NCI-H69 (cell line): ENCODE results near the gene SLC37A3.
"Not testable (repeated sequence)": the region's sequence is repeated elsewhere in the genome, so short reads cannot be mapped to it uniquely, and the experiment has no call there.

Experiments
- DNase-seq: peaks from one replicate; lab custom pipeline; 2025; lab: John Stamatoyannopoulos, UW

The SLC37A3 gene

GRCh38 chr7:140347218-140347617 is 51.1 kb downstream of the SLC37A3 start:
- DNase-seq: no peak

DNA sequence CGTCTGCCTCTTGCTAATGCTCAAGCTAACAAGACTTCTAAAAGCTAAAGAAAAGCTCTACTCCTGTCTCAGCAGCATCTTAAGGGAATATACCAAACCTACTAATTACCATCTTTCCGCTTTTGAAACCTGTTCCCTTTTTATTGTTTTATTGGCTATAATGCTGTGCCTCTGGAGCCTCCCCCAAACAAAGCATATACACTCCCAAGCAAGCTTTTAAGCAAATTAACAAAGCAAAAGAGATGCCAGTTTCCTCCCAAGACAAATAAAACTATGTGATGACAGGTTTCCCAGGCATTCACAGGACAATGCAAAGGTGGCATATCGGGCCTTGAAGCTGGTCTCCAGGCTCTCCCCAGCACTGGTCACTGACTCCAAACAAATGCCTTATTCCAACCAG is 52.9 kb downstream of the SLC37A3 start:
- DNase-seq: no peak

- peak; percentile 41 for DNase-seq
Measured at GRCh38 chr7:140342727-140343514, 55.4 kb downstream of the SLC37A3 start.

DNA sequence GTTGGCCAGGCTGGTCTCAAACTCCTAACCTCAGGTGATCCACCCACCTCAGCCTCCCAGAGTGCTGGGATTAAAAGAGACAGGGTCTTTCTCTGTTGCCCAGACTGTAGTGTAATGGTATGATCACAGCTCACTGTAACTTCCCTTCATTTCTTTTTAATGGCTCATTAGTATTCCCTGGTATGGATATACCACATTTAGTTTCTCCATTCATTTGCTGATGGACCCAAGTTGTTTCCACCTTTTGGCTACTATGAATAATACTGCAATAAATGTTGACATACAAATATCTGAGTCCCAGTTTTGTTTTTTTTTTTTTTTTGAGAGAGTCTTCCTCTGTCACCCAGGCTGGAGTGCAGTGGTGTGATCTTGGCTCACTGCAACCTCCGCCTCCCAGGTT is 59.4 kb downstream of the SLC37A3 start:
- DNase-seq: not testable (repeated sequence)

DNA sequence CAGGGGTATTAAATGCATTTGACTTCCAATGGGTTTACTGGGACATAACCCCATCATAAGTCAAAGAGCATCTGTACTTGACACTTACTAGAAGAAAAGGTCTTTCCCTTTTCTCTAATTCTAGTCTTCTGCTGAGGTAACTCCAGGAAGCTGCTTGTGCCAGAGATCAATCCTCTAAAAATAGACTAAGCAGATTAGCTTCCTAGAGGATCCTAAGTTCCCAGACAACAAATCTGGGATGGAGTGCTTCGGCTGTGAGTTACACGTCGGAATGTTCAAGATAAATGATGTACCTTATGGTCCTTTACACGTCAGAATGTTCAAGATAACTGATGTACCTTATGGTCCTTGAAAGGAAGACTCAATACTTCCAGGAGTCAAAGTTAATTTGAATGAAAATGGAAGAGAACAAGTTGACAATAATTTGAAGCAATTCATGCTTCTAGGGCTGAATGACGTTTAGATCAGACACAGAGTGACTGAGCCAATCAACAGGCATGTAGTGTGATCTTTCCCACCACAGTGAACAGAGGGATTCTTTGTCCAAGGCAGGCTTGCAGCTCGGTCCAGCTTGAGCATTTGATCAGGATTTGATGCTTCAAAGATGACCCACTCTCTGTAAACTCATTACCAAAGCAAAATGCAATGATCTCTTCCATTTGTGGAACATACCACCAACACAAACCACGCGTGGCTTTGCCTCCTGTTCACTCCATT is 63.8 kb downstream of the SLC37A3 start:
- no peak for DNase-seq

GRCh38 chr7:140333686-140334085 is 64.6 kb downstream of the SLC37A3 start:
- DNase-seq: no peak

DNA sequence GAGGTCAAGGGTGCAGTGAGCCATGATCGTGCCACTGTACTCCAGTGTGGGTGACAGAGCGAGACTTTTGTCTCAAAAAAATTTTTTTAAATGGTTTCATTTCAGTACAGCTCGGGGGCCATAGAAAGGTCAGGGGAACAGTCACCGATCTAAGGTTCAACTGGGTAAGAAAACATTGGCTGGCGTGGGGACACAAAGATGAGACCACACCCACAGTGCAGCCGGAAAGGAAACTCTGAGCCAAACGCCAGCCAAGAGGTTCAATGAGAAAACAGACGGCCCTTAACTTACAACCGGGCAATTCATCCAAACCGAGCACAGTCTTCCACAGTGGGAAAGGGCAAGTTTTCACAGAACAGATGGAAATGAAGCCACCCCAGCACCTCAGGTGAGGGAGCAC is 65.1 kb downstream of the SLC37A3 start:
- no peak for DNase-seq

- DNase-seq: no peak
Measured at GRCh38 chr7:140330595-140330994, 67.7 kb downstream of the SLC37A3 start.

- no peak for DNase-seq
Measured at GRCh38 chr7:140330128-140330527, 68.2 kb downstream of the SLC37A3 start.

DNA sequence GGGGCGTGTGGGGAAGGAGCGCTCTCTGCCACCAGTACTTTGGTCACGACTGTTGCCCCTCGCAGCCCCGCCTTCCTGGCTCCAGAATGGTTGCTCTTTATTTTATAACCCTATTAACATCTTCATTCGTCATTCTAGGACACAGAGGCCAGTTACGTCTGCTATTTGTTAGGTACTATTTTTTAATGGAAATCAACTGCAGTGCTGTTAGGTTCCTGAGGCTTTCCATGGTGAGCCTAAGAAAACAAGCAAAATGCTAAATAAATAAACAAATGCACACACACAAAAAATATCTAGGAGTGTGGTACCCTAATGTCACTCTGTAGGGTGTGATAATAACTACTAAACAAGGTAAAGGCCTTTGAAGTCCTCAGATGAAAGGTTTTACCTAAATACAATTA is 71.1 kb downstream of the SLC37A3 start:
- DNase-seq: no peak

GRCh38 chr7:140326116-140326928 is 72.0 kb downstream of the SLC37A3 start:
- DNase-seq: peak; percentile 61

DNA sequence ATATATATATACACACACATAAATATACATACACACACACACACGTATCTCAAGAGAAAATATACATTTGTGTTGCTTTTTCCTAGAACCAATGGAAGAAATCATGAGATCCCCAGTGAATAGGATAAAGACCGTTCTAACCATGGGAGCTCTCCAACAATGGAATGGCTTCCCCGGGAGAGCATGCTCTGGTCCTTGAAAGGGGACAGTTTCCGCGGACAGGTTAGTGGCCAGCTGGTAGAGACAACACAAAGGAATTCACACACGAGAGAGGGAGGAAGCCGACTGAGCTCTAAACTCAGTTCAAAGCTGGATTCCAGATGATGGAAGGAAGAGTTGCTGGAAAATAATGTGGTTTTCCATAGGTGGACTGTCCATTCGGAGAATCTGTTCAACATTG is 72.7 kb downstream of the SLC37A3 start:
- DNase-seq: no peak

GRCh38 chr7:140324714-140325113 is 73.6 kb downstream of the SLC37A3 start:
- no peak for DNase-seq

DNA sequence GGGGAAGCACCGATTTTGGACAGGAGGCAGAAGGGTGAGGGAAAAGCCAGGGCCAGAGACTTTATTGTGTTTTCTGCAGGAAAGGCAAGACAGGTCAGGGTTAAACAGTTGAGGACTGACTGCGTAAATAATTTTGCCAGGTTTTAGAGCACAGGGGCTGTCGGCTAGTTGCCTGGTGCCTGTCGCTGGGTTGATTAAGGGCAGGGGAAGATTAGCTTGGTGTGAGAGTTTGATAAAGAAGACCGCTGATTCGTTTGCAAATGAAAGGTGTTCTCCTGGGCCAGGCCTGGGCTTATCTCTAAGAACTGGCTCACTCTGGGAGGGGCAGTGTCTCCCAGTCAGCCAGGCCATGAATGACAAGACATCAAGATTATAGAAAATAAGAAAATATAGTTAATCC is 75.6 kb downstream of the SLC37A3 start:
- no peak for DNase-seq

DNA sequence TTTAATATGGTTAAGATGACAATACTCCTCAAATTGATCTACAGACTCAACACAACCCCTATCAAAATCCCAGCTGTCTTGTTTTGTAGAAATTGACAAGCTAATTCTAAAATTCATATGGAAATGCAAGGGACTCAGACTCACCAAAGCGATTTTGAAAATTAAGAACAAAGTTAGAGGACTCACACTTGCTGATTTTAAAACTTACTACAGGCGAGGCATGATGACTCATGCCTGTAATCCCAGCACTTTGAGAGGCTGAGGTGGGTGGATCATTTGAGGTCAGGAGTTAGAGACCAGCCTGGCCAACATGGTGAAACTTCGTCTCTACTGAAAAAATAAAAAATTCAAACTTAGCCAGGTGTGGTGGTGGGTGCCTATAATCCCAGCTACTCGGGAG is 78.3 kb downstream of the SLC37A3 start:
- not testable (repeated sequence) for DNase-seq

DNA sequence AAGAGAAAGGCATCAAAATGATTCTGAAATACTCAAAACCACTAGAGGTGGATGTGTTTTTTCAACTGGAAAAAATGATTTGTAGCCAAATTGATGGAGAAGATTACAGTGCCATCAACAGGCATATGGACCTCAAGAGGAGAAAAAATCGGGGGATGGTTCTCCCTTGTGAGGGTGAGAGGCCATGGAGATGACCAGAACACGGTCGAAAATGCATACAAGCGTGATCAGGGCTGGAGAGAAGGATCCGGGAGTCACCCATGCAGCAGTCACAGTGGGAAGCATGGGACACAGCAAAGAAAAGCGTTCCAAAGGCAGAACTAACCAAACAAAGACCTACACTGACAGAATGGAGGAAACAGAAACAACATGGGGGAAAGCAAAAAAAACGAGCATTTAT is 80.3 kb downstream of the SLC37A3 start:
- DNase-seq: no peak

DNA sequence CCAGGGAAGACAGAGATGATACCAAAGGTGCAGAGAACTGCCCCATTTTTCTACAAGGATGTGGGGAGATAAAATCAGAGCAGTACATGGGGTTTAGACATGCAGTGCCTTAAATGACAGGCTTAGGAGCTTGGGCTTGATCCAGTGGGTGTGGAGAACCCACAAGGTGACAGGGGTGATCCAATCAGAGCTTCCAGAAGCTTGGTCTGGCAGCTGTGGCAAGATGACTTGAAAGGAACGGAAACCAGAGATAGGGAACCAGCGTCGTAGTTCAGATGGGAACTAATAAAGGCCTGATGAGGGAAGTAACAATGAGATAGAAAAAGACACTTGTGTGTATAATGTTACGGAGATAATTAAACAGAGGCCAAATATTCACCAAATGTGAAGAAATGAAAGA is 80.7 kb downstream of the SLC37A3 start:
- no peak for DNase-seq

GRCh38 chr7:140316165-140316661 is 82.1 kb downstream of the SLC37A3 start:
- no peak for DNase-seq

DNA sequence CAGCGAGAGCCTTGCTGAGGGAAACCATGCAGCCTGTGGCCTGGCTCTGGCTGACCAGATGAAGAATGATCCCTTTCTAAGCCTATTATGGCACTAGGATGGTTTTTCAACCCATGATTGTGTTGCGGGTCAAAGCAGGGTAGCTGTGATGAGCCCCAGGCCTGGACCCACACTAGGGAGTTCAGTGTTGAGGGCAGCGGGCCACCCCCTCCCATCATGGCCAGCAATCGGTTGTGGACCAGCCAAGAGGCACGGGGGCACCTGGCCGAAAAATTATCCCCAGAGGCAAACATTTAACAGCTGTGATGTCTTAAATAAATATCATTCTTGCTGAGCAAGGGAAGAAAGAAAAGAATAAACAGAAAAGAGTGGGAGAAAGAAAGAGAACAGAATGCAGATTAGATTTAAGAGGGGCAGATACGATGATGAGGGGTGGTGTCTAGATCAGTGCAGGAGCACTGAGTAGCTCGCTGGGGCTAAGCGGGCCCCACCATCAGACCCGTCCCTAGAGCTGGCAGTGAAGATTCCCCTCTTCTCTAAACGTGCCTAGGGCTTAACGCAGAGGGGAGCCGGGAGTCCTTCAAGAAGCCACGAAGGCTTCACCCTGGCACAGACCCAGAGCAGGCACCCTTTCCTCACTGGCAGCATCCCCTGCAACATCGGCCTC is 82.7 kb downstream of the SLC37A3 start:
- DNase-seq: no peak

DNA sequence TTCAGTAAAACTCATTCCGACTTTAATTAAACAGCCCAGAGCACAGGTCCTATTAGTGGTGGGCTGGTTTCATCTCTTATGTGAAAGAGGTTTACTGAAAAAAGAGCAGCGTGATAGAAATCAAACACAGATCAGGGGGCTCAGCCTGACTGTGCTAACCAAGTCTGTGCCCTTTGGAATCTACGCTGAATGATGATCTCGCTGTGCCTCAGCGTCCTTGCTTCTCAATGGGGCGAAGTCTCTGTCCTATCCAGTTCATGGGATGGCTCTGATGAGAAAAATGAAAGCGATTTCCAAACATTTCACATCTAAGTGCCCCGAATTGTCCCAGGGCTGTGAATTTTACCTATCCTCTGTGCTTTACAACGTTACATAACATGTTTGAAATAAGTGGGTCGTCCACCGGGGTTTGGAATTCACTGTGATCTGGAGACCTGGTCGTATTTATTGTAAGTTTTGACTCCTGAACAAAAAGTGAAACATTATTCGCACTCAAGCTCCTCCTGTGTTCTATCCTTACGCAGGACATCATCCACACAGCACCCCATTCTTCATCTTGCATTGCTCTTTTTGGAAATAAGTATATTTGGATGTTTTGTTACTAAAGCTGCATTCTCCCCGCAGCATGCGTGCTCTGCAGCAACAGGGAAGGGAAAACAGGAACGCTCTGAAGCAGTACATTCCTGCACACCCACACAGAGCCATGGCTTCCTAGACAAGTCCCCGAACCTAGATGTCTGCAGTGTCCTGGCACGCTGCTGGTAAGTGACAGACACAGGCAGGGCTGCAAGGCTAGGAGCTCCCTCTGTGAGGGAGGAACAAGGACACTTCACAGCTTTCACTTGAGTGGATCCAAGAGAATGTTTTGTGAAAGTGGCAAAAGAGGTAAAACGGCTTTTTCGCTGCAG is 83.5 kb downstream of the SLC37A3 start:
- no peak for DNase-seq
